G401 (cell line): ENCODE measurements around the gene MYO1F. TPM values are rescaled to one million over a fixed set of nuclear protein-coding genes. Genes with fewer than 3 reads are reported as not detected.
"Not testable (repeated sequence)": the region's sequence is repeated elsewhere in the genome, so short reads cannot be mapped to it uniquely, and the experiment has no call there.

ENCODE experiments used
- DNase-seq: peaks from one replicate; pipeline ENCODE4 v3.0.0-alpha.2; 2015; ENCODE audit warnings: low spot score
- in situ Hi-C: cut with HindIII; loops from 2 replicates; pipeline ENCODE4 v1.10.0; 2016; ENCODE audit warnings: low sequenced_read_pairs, mixed read lengths
- total RNA-seq: library from RNA; depleted of rRNA; stranded (reverse); fragments of >200 nt; shearing (Covaris generic); gene quantifications from 2 replicates; pipeline ENCODE4 v1.2.3, GENCODE V29; 2014

Gene MYO1F
- total RNA-seq, 1 experiment from 2014 or later = not detected

GRCh38 chr19:8571006-8571411 is 6.2 kb downstream of the MYO1F start:
- no peak for DNase-seq
- in situ Hi-C loops = no loop called here

DNA sequence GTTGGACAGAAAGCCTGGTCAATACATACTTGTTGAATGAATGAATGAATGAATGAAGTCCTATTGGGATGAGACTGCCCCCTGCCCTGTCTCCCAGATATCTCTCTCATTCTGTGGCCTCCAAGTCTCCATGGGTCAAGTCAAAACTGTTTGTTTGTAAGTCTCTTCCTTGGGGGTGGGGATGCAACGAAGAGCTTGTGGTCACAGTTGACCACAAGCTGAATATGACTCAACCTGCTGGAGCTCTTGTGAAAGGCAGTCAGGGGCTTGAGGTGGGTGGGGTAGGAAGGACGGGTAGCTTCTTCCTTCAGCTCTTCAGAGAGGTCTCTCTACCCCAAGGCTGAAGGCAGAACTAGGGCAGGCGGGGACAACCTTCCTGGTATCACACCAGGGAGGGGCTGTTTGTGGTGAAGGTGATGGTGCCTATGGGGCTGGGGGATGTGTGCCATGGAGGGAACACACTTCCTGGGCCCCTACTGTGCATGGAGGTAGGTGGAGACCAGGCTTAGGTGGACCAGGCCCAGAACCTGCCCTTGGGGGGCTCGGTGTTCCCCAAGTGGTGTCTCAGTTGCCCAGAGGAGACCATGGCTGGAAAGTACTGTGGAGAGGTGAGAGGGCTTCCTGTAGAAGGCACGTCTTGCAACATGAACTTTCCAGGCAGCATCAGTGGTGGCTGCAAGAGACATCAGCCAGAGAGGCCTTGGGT is 8.0 kb downstream of the MYO1F start:
- no peak for DNase-seq
- in situ Hi-C loops = no loop called here

- no peak for DNase-seq
- in situ Hi-C loops = no loop called here
Measured at GRCh38 chr19:8567522-8568172, 9.6 kb downstream of the MYO1F start.

DNA sequence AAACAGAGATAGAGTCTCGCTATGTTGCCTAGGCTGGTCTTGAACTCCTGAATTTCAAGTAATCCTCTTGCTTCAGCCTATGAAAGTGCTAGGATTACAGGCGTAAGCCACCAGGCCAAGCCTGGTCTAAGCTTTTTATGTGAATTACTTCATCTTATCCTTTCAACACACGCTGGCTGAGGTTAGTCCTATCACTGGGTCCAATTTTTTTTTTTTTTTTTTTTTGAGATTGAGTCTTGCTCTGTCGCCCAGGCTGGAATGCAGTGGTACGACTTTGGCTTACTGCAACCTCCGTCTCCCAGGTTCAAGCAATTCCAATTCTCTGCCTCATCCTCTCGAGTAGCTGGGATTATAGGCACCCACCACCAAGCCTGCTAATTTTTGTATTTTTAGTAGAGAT is 10.4 kb downstream of the MYO1F start:
- DNase-seq = no peak
- in situ Hi-C loops = no loop called here

DNA sequence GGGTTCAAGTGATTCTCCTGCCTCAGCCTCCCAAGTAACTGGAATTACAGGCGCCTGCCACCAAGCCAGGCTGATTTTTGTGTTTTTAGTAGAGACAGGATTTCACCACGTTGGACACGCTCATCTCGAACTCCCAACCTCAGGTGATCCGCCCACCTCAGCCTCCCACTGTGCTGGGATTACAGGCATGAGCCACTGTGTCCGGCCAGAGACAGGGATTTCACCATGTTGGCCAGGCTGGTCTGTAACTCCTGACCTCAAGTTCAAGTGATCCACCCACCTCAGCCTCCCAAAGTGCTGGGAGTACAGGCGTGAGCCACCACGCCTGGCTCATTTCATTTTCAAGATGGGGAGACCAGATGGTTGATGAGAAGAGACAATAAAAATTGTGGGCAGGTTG is 12.4 kb downstream of the MYO1F start:
- in situ Hi-C loops = not testable (repeated sequence)

GRCh38 chr19:8561075-8561764 is 16.0 kb downstream of the MYO1F start:
- in situ Hi-C loops = no loop called here
- DNase-seq = no peak

More for the DNA sequence above, 12.4 kb downstream of the MYO1F start:
- DNase-seq = not testable (repeated sequence)

DNA sequence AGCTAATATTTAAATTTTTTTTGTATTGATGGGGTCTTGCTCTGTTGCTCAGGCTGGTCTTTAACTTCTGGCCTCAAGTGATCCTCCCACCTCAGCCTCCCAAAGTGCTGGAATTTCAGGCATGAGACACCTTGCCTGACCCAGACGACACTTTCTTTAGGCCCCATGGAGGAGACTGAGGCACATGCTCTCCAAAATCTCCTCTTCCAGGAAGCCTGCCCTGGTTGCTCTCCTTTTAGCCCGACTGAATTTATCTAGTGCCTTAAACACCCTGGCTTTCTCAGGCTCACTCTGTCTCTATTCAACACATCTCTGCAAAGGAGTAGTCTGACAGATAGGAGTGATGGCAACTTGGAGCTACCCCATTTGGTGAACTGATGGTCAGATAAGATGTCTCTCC is 18.9 kb downstream of the MYO1F start:
- in situ Hi-C loops = no loop called here

DNA sequence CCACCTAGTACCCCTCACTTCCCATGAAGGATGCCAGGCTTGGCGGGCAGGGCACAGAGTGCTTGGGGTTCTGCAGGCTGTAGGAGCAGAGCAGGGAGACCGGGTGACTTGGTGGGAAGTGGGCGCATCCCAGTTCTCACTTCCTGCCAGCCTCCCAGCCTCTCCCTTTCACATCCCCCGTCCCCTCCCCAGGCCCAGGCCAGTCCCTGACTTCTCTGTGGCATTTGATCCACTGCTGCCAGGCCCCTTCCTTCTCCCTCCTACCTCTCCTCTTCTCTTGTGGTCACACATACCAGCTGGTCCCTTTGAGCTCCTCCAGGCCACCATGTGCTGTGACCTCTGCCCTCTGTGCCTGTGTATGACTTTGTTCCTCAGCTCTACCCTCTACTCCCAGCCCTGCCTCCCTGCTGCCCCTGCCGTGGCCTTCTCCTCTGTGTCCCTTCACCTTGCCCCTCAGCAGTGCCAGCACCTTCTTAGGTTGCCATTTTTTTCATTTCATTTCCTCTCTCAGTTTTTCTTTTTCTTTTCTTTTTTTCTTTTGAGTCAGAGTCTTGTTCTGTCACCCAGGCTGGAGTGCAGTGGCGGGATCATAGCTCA is 19.5 kb downstream of the MYO1F start:
- DNase-seq = no peak
- in situ Hi-C loops = no loop called here

More for the DNA sequence above, 18.9 kb downstream of the MYO1F start:
- no peak for DNase-seq

DNA sequence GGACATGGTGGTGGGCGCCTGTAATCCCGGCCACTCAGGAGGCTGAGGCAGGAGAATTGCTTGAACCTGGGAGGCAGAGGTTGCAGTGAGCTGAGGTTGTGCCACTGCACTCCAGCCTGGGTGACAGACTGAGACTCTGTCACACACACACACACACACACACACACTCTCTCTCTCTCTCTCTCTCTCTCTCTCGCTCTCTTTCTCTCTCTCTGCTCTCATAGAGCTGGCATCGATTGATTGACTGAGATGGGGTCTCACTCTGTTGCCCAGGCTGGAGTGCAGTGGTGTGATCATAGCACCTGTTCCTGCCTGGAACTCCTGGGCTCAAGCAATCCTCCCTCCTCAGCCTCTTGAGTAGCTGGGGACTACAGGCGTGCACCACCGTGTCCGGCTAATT is 23.5 kb downstream of the MYO1F start:
- in situ Hi-C loops = not testable (repeated sequence)

DNA sequence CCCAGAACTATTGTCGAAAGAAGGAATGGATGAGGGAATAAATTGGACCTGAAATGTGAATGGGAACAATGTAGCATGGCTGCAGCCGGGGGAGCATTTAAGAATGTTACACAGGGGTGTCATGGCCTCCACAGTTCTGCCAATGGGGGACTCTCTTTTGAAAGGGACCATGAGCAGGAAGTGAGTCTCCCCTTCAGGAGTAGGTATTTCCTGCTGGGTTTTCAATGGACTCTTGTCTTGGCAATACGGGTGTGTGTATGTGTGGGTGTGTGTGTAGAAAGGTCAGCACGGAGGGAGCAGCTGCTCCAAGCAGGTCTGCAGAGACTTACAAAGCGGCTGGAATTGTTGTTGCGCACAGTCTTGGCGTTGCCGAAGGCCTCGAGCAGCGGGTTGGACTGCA is 24.4 kb downstream of the MYO1F start:
- DNase-seq = peak; percentile 37
- in situ Hi-C loops = no loop called here

More for the DNA sequence above, 23.5 kb downstream of the MYO1F start:
- DNase-seq = not testable (repeated sequence)

GRCh38 chr19:8550070-8550469 is 27.2 kb downstream of the MYO1F start:
- in situ Hi-C loops = no loop called here
- no peak for DNase-seq

DNA sequence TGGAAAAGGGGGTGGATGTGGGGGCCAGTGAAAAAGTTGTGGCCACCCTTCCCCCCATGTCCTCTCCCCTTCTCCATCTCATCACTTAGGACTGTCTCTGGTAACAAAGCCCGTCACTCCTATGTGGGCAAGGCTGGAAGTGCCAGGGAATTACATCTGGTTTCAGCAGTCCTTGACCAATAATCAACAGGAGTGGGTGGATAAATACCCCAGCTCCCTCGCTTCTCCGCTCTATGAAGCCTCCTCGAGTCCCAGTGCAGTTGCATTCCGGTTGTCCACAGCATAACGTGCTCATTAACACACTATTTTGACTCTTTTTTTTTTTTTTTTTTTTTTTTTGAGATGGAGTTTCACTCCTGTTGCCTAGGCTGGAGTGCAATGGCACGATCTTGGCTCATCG is 31.5 kb downstream of the MYO1F start:
- no peak for DNase-seq
- in situ Hi-C loops = no loop called here

DNA sequence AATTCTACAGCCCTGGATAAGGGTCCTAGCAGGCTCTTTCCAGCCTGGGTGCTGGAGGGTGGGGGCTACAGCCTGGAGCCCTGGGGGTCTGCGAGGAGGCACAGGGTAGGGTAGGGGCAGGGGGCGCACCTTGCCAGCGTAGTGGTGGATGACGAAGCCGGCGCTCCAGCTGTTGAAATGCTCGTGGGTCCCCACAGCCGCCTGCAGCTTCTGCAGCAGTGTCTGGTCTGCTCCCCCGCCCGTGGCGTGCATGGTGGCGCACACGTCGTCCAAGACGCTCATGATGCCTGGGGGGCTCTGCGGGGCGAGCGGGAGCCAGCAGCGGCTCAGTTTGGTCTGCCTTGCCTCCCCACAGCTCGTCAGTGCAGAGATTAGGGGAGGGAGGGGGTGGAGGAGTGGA is 33.1 kb downstream of the MYO1F start:
- in situ Hi-C loops = no loop called here
- no peak for DNase-seq

- in situ Hi-C loops = no loop called here
- no peak for DNase-seq
Measured at GRCh38 chr19:8539621-8540149, 37.6 kb downstream of the MYO1F start.

DNA sequence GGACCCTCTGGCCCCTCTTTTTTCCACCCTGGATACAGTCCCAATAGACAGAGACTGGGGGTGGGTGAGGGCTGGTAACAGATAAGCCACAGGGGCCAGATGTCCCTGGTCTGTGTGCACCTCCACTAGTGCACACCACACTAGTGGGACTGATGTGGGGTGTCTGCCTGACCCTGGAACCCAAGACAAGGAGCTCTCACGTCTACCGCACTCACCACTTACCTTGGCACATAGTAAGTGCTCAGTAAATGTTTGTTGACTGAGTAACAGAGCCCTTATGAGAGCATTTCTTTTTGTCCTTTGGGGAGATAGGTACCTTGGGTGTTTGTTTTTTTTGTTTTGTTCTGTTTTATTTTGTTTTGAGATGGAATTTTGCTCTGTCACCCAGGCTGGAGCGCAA is 40.1 kb downstream of the MYO1F start:
- no peak for DNase-seq
- in situ Hi-C loops = no loop called here

DNA sequence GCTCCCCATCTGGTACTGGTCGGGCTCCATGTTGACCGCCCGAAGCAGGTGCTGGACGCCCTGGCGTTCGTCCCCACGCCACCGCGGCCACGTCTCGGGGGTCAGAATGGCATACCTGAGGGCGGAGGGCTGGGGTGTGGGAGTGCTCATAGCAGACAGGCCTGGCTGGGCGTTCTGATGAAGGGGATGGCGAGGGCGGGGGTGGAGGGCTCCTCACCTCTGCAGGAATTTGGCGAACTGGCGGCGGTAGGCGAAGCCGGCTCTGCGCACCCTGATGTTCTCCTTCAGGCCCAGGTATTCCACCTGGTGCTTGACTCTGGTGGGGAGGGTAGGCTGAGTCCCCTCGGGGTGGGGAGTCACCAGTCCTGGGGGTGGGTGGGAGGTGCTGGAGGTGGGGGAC is 41.0 kb downstream of the MYO1F start:
- no peak for DNase-seq
- in situ Hi-C loops = no loop called here

DNA sequence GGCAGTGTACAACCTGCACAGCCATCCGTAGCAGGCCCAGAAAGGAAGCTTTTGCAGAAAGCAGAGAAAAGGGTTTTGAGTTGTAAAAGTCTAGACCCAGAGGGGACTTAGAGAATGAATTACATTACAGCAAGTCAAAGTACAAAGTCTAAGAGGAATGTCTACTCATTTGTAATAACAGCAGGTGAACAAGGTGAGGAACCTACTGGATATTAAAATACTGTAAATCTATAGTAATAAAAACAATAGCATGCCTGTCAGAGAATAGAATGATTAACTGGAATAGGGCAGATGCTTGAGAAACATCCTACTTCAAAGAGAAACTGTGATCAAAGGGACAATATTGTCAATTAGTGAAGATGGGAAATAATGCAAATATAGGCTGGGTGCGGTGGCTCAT is 45.0 kb downstream of the MYO1F start:
- DNase-seq = no peak
- in situ Hi-C loops = no loop called here

GRCh38 chr19:8531470-8531869 is 45.8 kb downstream of the MYO1F start:
- in situ Hi-C loops = no loop called here
- DNase-seq = no peak

DNA sequence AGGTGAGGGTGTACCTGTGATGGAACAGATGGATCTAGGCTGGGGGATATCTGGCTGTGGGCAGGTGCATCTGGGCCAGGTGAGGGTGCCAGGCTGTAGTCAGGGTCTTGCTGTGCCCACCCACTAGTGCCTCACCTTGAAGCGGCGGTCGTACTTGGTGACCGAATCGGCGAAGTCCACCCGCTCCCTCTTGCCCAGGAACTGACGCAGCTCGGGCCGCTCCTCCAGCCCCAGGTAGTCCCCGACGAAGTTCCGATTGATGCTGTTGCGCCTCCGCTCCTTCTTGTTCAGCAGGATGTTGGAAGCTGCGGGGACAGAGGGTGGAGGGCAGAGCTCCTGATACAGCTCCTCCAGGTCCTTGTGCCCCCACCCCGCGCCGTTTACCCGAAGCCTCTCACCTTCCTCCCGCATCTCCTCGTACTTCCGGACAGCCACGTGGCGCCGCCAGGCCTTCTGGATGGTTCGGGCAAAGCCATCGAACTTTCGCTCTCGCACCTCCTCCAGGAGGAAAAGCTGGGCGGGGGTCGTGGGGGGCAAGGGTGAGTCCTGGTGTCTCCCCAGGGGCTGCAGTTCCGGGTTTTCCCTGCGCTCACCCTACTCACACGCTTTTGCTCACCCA is 47.1 kb downstream of the MYO1F start:
- DNase-seq = no peak
- in situ Hi-C loops = no loop called here
